Measurements from ENCODE around the gene USB1. TPM values are rescaled to one million over a fixed set of nuclear protein-coding genes. Genes with fewer than 3 reads are reported as not detected.

Gene USB1
- total and polyA plus RNA-seq, 2 experiments from 2014 or later: 79.6 to 118 TPM

- Histone ChIP-seq H3K27me3 (ENCODE audit: insufficient read depth) (no peaks in the 10 kb centered on the region), H3K4me1 (ENCODE audit: insufficient read depth) (no peaks in the 10 kb centered on the region), H3K9me2 (ENCODE audit: insufficient read depth) (no peaks in the 10 kb centered on the region), H3F3A (replicated peaks; ENCODE audit: low read depth) (0 out of 2 replicates have a peak, but pooled peaks cover 2% of the 10 kb centered on the region), H2AFZ (no peak overlapping the region), H4K20me1 (replicated peaks; ENCODE audit: insufficient read depth) (no peaks in the 10 kb centered on the region), H3K4me3 (no peak overlapping the region), H3K4me2 (no peak overlapping the region), H3K27ac (ENCODE audit: low read depth) (no peak overlapping the region), H3K36me3 (ENCODE audit: insufficient read depth) (no peaks in the 10 kb centered on the region), H3K79me2 (replicated peaks; ENCODE audit: insufficient read depth) (no peaks in the 10 kb centered on the region)
- Mint-ChIP-seq H3K36me3 (ENCODE audit: low read depth) (no peaks in the 10 kb centered on the region), H3K9me3 (no peaks in the 10 kb centered on the region), H3K4me3 (no peak overlapping the region), H3K4me1 (peaks cover 3% of the 10 kb centered on the region; the same call in 2 of the 3 replicates), H3K27ac (no peak overlapping the region), H3K27me3 (ENCODE audit: insufficient read depth, low read depth, poor library complexity) (peaks cover 8% of the 10 kb centered on the region)
- DNase-seq (ENCODE audit: low spot score) (no peak), ATAC-seq (no peak)
- TF ChIP-seq CTCF (conservative IDR thresholded peaks at IDR 0.05; ENCODE audit: low read depth in 2 of 2) (no peak), ETS1 (IDR thresholded peaks at IDR 0.05) (no peak), ZNF114 (CRISPR knock-in tag; IDR thresholded peaks at IDR 0.05) (no peak), JUNB (IDR thresholded peaks at IDR 0.05; ENCODE audit: unreplicated experiment) (no peak)
Measured at GRCh38 chr16:57966986-57967385, 34.2 kb upstream of the USB1 start.

GRCh38 chr16:57967916-57968315 is 33.3 kb upstream of the USB1 start:
- DNase-seq (ENCODE audit: low spot score) (no peak), ATAC-seq (no peak)
- Histone ChIP-seq H4K20me1 (replicated peaks; ENCODE audit: insufficient read depth) (no peaks in the 10 kb centered on the region), H3K27ac (ENCODE audit: low read depth) (no peak overlapping the region), H3K27me3 (ENCODE audit: insufficient read depth) (no peaks in the 10 kb centered on the region), H3K79me2 (replicated peaks; ENCODE audit: insufficient read depth) (no peaks in the 10 kb centered on the region), H3F3A (replicated peaks; ENCODE audit: low read depth) (0 out of 2 replicates have a peak, but pooled peaks cover 2% of the 10 kb centered on the region), H3K9me2 (ENCODE audit: insufficient read depth) (no peaks in the 10 kb centered on the region), H3K4me1 (ENCODE audit: insufficient read depth) (no peaks in the 10 kb centered on the region), H3K4me2 (no peak overlapping the region), H3K4me3 (no peak overlapping the region), H2AFZ (no peak overlapping the region), H3K36me3 (ENCODE audit: insufficient read depth) (no peaks in the 10 kb centered on the region)
- no peaks in the 10 kb centered on the region for H3K36me3 Mint-ChIP-seq (ENCODE audit: low read depth)
- no peak for TF ChIP-seq ZNF462 (CRISPR knock-in tag; IDR thresholded peaks at IDR 0.05)
- TF ChIP-seq ZNF331 (CRISPR knock-in tag; IDR thresholded peaks at IDR 0.05; ENCODE audit: low read depth): no peak
- no peak overlapping the region for H3K4me3 Mint-ChIP-seq
- H3K27me3 Mint-ChIP-seq (ENCODE audit: insufficient read depth, low read depth, poor library complexity): peaks cover 7% of the 10 kb centered on the region
- no peak overlapping the region for H3K27ac Mint-ChIP-seq
- H3K4me1 Mint-ChIP-seq: peaks cover 3% of the 10 kb centered on the region; the same call in 2 of the 3 replicates
- no peaks in the 10 kb centered on the region for H3K9me3 Mint-ChIP-seq

Measured in GM23338 (cell line).